ENCODE results near the gene BSDC1.

GRCh38 chr1:32331549-32331948 lies 62.7 kb downstream of the BSDC1 start:
- TF ChIP-seq YY1 (IDR thresholded peaks at IDR 0.05; ENCODE audit: insufficient read depth, insufficient read length) (no peak), ZNF274 (IDR thresholded peaks at IDR 0.05; ENCODE audit: low read depth, low read length) (no peak), SUZ12 (IDR thresholded peaks at IDR 0.05; ENCODE audit: extremely low read depth, insufficient read depth, insufficient read length) (no peak)
